HUES64 (cell line): ENCODE results near the gene PLEKHA5.
"Not testable (repeated sequence)": the region's sequence is repeated elsewhere in the genome, so short reads cannot be mapped to it uniquely, and the experiment has no call there.

ENCODE experiments used
- H3K27ac ChIP-seq: 2 replicates; pipeline ENCODE4 v1.7.0; 2013; ENCODE audit warnings: low read depth, low read length, inconsistent platforms
- H3K27me3 ChIP-seq: 2 replicates; pipeline ENCODE4 v1.6.1; 2013; ENCODE audit warnings: mild to moderate bottlenecking, low read length; ENCODE audit not compliant: insufficient read depth
- H3K36me3 ChIP-seq: 2 replicates; pipeline ENCODE4 v1.6.1; 2013; ENCODE audit warnings: mild to moderate bottlenecking, low read length; ENCODE audit not compliant: insufficient read depth
- H3K4me1 ChIP-seq: 2 replicates; pipeline ENCODE4 v1.6.1; 2013; ENCODE audit warnings: mild to moderate bottlenecking, low read length, moderate library complexity; ENCODE audit not compliant: insufficient read depth
- H3K4me3 ChIP-seq: 2 replicates; pipeline ENCODE4 v1.5.1; 2013; ENCODE audit warnings: mild to moderate bottlenecking, low read length, moderate library complexity
- H3K9ac ChIP-seq: 2 replicates; pipeline ENCODE4 v1.6.1; 2013; ENCODE audit warnings: mild to moderate bottlenecking, low read depth, low read length
- H3K9me3 ChIP-seq: 2 replicates; pipeline ENCODE4 v1.6.1; 2013; ENCODE audit warnings: low read depth, low read length; ENCODE audit not compliant: insufficient read depth
- WGBS: fragments of 150-250, 120-280 bp; methylation state at CpG from one replicate; pipeline ENCODE4 v1.1.7; 2013; ENCODE audit warnings: missing lambda C conversion rate; 5-methylcytosine and 5-hydroxymethylcytosine counted together

The PLEKHA5 gene

GRCh38 chr12:19215115-19215514 lies 85.6 kb downstream of the PLEKHA5 start:
- no peaks in the 10 kb centered on the region for H3K36me3 ChIP-seq
- no peak overlapping the region for H3K4me3 ChIP-seq
- no peak overlapping the region for H3K27ac ChIP-seq
- WGBS, result 100% methylated on average over 2 of the region's 3 CpGs
- H3K9ac ChIP-seq, result no peak overlapping the region
- no peaks in the 10 kb centered on the region for H3K27me3 ChIP-seq
- peaks cover 17% of the 10 kb centered on the region for H3K4me1 ChIP-seq
- H3K9me3 ChIP-seq, result no peaks in the 10 kb centered on the region

- Histone ChIP-seq H3K27me3 (no peaks in the 10 kb centered on the region), H3K4me3 (no peak overlapping the region), H3K36me3 (no peaks in the 10 kb centered on the region), H3K9me3 (no peaks in the 10 kb centered on the region), H3K4me1 (peaks cover 34% of the 10 kb centered on the region), H3K27ac (no peak overlapping the region), H3K9ac (no peak overlapping the region)
- 96% methylated on average over 3 of the region's 3 CpGs for WGBS
These were observed 87.9 kb downstream of the PLEKHA5 start for GRCh38 chr12:19217446-19217845.

- Histone ChIP-seq H3K4me1 (peaks cover 17% of the 10 kb centered on the region), H3K36me3 (no peaks in the 10 kb centered on the region), H3K9ac (no peak overlapping the region), H3K9me3 (no peaks in the 10 kb centered on the region), H3K27me3 (no peaks in the 10 kb centered on the region), H3K27ac (no peak overlapping the region), H3K4me3 (no peak overlapping the region)
- 100% methylated on average over 2 of the region's 3 CpGs for WGBS
These were observed 90.7 kb downstream of the PLEKHA5 start for GRCh38 chr12:19220205-19220604.

GRCh38 chr12:19220852-19221466 lies 91.4 kb downstream of the PLEKHA5 start:
- no peak overlapping the region for H3K9ac ChIP-seq
- H3K4me3 ChIP-seq, result no peak overlapping the region
- H3K27ac ChIP-seq, result no peak overlapping the region
- no peaks in the 10 kb centered on the region for H3K36me3 ChIP-seq
- WGBS, result 82% methylated on average over 2 of the region's 2 CpGs
- H3K9me3 ChIP-seq, result no peaks in the 10 kb centered on the region
- H3K27me3 ChIP-seq, result no peaks in the 10 kb centered on the region
- peaks cover 17% of the 10 kb centered on the region for H3K4me1 ChIP-seq

GRCh38 chr12:19222558-19222957 lies 93.0 kb downstream of the PLEKHA5 start:
- H3K9me3 ChIP-seq, result no peaks in the 10 kb centered on the region
- no peaks in the 10 kb centered on the region for H3K27me3 ChIP-seq
- no peaks in the 10 kb centered on the region for H3K36me3 ChIP-seq
- no peak overlapping the region for H3K4me3 ChIP-seq
- no peak overlapping the region for H3K9ac ChIP-seq
- peaks cover 29% of the 10 kb centered on the region for H3K4me1 ChIP-seq
- H3K27ac ChIP-seq, result no peak overlapping the region
- 90% methylated on average over 3 of the region's 3 CpGs for WGBS

- H3K9me3 ChIP-seq, result no peaks in the 10 kb centered on the region
- H3K9ac ChIP-seq, result no peak overlapping the region
- 89% methylated on average over 2 of the region's 3 CpGs for WGBS
- no peak overlapping the region for H3K27ac ChIP-seq
- H3K4me3 ChIP-seq, result no peak overlapping the region
- no peaks in the 10 kb centered on the region for H3K36me3 ChIP-seq
- peaks cover 34% of the 10 kb centered on the region for H3K4me1 ChIP-seq
- no peaks in the 10 kb centered on the region for H3K27me3 ChIP-seq
These were observed 93.5 kb downstream of the PLEKHA5 start for GRCh38 chr12:19223018-19223417.

- Histone ChIP-seq H3K27ac (no peak overlapping the region), H3K9ac (no peak overlapping the region)
These were observed 94.2 kb downstream of the PLEKHA5 start for GRCh38 chr12:19223695-19224094.

GRCh38 chr12:19224746-19225145 lies 95.2 kb downstream of the PLEKHA5 start:
- peaks cover 6% of the 10 kb centered on the region; the same call in 1 of the 2 replicates for H3K9me3 ChIP-seq
- peaks cover 34% of the 10 kb centered on the region for H3K4me1 ChIP-seq
- H3K36me3 ChIP-seq, result 0 out of 2 replicates have a peak, but pooled peaks cover 4% of the 10 kb centered on the region
- H3K27me3 ChIP-seq, result no peaks in the 10 kb centered on the region
- H3K27ac ChIP-seq, result no peak overlapping the region
- H3K4me3 ChIP-seq, result no peak overlapping the region
- H3K9ac ChIP-seq, result no peak overlapping the region
- WGBS, result 96% methylated on average over 3 of the region's 3 CpGs

More at GRCh38 chr12:19223695-19224094, 94.2 kb downstream of the PLEKHA5 start:
- H3K4me1 ChIP-seq, result peaks cover 34% of the 10 kb centered on the region
- H3K36me3 ChIP-seq, result 0 out of 2 replicates have a peak, but pooled peaks cover under 1% of the 10 kb centered on the region
- no peak overlapping the region for H3K4me3 ChIP-seq
- no peaks in the 10 kb centered on the region; the same call in 1 of the 2 replicates for H3K9me3 ChIP-seq
- WGBS, result 87% methylated on average over 1 of the region's 1 CpG
- no peaks in the 10 kb centered on the region for H3K27me3 ChIP-seq

- Histone ChIP-seq H3K4me1 (peaks cover 17% of the 10 kb centered on the region), H3K36me3 (peaks cover 11% of the 10 kb centered on the region), H3K9me3 (peaks cover 12% of the 10 kb centered on the region), H3K27me3 (no peaks in the 10 kb centered on the region), H3K9ac (no peak overlapping the region), H3K4me3 (no peak overlapping the region), H3K27ac (peak overlapping the region; percentile 25; the same call in 1 of the 2 replicates)
- 84% methylated on average over 1 of the region's 2 CpGs for WGBS
These were observed 97.8 kb downstream of the PLEKHA5 start for GRCh38 chr12:19227190-19227879.

GRCh38 chr12:19227880-19228210 lies 98.3 kb downstream of the PLEKHA5 start:
- WGBS, result 100% methylated on average over 1 of the region's 1 CpG
- Histone ChIP-seq H3K9me3 (peaks cover 12% of the 10 kb centered on the region), H3K27me3 (no peaks in the 10 kb centered on the region), H3K4me1 (peaks cover 21% of the 10 kb centered on the region), H3K4me3 (no peak overlapping the region), H3K27ac (no peak overlapping the region), H3K36me3 (peaks cover 11% of the 10 kb centered on the region), H3K9ac (no peak overlapping the region)

- H3K9me3 ChIP-seq, result peaks cover 12% of the 10 kb centered on the region
- not testable (repeated sequence) for H3K4me3 ChIP-seq, H3K27ac ChIP-seq, H3K27me3 ChIP-seq, H3K9ac ChIP-seq
- peaks cover 11% of the 10 kb centered on the region for H3K36me3 ChIP-seq
- H3K4me1 ChIP-seq, result peaks cover 33% of the 10 kb centered on the region
- WGBS, result 99% methylated on average over 6 of the region's 6 CpGs
These were observed 99.5 kb downstream of the PLEKHA5 start for GRCh38 chr12:19229021-19229420.
